GM10248 (cell line): Measurements from ENCODE around the gene TLR9.

Source experiments
- CTCF ChIA-PET: fragments of 300-600 bp; sonication (Branson Sonifier 250); formaldehyde crosslinking; extraction: SDS; loops from one replicate; lab custom pipeline; 2021; ENCODE audit warnings: antibody characterized with exemption; lab: Yijun Ruan, JAX
- POLR2A ChIA-PET: fragments of 350-650 bp; sonication (Branson Sonifier 250); formaldehyde crosslinking; extraction: SDS; loops from one replicate; lab custom pipeline; 2020; ENCODE audit warnings: antibody characterized with exemption; lab: Yijun Ruan, JAX
- DNase-seq: peaks from one replicate; pipeline ENCODE4 v3.0.0; 2012; ENCODE audit errors: extremely low spot score
- CTCF ChIP-seq: IDR thresholded peaks from 2 replicates; pipeline ENCODE4 v1.5.1; 2012; ENCODE audit warnings: mild to moderate bottlenecking, low read depth; ENCODE audit errors: extremely low read depth, missing control alignments, control extremely low read depth

TLR9 gene

DNA sequence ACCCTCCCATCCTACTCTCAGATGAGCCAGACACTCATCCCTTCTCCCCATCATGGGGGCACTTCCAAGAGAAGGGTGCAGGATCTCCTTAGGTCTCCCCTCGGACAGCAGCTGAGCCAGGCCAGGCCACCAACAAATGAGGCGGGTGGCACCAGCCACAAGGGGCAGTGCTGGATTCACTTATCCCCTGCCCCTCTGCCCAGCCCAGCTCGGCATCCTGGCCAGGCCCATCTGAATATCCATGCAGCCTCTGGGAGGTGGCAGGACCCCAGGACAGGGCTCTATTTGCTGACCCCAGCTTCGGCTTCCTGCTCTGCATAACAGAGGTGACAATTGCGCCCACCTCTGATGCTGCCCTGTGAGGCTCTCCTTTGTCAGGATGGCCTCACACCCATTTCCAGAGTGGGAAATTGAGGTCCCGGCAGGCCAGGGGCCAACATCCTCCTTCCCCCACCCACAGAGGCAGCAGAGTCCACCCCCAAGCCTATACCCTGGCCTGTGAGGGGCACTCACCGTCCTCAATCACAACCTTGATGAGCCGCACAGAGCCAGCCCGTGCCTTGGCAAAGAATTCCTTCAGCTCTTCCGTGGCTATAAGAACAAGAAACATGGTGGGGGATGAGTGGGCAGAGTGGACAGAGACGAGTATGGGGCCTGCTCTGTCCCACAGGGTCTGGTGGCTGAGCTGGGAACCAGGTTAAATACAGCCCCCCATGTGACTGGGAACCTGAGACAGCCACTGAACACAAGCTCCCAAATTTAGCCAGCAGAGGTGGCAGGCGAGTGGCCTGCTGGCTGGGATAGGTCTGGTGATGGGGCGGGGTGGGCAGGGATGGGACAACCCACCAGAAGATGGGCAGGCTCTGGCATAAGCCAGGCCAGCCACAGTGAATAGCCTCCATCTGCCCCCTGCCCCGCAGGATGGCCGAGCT, 9.3 kb upstream of the TLR9 start:
- CTCF ChIA-PET, result interaction anchor here (0.7 to 5.9 kb wide), 13 partner anchors 9 to 213 kb away, joined by 3 to 50 read pairs (median 4); partner anchors contain the start of genes PPM1M, TLR9 and WDR82
- DNase-seq, result no peak
- POLR2A ChIA-PET, result interaction anchor here (0.6 kb wide), 2 partner anchors 18 to 694 kb away, joined by 3 to 4 read pairs; no protein-coding TSS in a partner anchor
- no peak for TF ChIP-seq CTCF

- TF ChIP-seq CTCF, result no peak
- ChIA-PET POLR2A (interaction anchor here (0.7 kb wide), 1 partner anchor 155 kb away, joined by 12 read pairs; no protein-coding TSS in a partner anchor), CTCF (interaction anchor here (0.7 to 5.9 kb wide), 8 partner anchors 9 to 214 kb away, joined by 3 to 50 read pairs (median 10); partner anchors contain the start of genes PPM1M, TLR9 and WDR82)
- DNase-seq, result no peak
Measured at GRCh38 chr3:52233968-52234367, 8.5 kb upstream of the TLR9 start.

- POLR2A ChIA-PET, result interaction anchor here (0.7 kb wide), 1 partner anchor 155 kb away, joined by 12 read pairs; no protein-coding TSS in a partner anchor
- no peak for TF ChIP-seq CTCF
- no peak for DNase-seq
- CTCF ChIA-PET, result interaction anchor here (2.5 to 5.4 kb wide), 6 partner anchors 10 to 106 kb away, joined by 10 to 98 read pairs (median 46); partner anchors contain the start of genes GLYCTK, PPM1M and WDR82
Measured at GRCh38 chr3:52233108-52233591, 7.7 kb upstream of the TLR9 start.

DNA sequence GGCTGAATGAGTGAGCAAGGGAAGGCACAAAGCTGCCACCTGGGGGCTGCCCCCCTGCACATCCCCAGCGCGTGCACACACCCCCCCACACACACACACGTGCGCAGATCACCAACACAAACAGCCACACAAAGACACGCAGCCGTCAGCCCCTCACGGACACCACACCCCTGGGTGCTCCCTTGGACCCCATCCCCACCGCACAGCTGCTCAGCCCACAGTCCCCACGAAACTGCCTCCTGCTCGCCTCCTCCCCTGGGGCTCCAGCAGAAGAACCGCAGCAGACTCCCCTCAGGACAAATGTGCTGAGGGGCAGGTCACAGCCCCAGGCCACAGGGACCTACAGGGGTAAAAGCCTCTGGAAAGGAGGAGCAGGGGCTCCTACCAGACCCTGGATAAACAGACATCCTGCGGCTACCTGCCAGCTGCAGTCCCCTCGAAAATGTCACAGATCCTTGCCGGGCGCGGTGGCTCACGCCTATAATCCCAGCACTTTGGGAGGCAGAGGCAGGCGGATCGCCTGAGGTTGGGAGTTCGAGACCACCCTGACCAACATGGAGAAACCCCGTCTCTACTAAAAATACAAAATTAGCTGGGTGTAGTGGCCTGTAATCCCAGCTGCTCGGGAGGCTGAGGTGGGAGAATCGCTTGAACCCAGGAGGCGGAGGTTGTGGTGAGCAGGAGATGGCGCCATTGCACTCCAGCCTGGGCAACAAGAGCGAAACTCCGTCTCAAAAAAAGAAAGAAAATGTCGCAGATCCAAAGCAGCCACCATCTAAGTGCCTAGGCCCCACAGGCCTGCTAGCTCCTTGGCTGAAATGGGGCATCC, 7.0 kb upstream of the TLR9 start:
- DNase-seq, result no peak
- ChIA-PET POLR2A (no interaction called here), CTCF (interaction anchor here (0.6 to 5.4 kb wide), 19 partner anchors 11 to 214 kb away, joined by 3 to 98 read pairs (median 9); partner anchors contain the start of genes GLYCTK, PPM1M, SEMA3G and WDR82)
- TF ChIP-seq CTCF, result no peak

DNA sequence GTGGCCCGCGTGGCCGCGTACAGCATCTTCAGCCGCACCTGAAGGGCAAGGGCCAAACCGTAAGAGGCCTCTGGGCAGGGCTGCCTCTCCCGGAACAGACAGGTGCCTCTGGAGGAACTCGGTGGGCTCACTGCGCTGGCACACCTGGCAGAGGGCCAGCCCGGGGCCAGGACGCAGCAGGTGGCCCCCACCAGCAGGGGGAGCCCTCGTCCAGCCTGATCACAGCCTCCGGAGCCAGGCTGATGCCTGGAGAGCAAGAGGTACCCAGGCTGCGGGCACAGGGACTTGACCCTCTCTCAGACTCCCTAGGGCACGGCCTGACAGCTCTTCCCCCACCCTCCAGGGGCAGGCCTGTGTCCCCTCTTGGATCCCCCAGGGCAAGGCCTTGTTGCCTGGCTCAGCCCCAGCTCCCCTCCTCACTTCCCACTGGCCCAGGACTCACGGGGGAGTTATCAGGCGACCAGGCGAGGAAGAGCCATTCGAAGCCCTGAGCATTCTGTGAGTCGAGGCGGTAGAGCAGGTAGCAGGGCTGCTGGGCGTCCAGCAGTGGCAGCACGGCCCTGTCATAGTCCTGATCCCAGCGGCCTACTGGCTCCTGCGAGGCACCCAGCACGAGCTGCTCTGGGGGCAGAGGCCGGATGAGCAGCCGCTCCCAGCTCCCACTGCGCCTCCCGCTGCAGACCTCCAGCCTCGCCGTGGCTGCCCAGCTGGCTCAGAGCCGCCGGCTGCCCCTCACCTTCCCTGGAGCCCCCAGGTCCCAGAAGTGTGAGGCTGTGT, 6.2 kb upstream of the TLR9 start:
- CTCF ChIA-PET, result interaction anchor here (0.6 to 5.4 kb wide), 36 partner anchors 12 to 215 kb away, joined by 3 to 98 read pairs (median 5); partner anchors contain the start of genes DNAH1, GLYCTK, PPM1M and SEMA3G
- peak; percentile 96 for TF ChIP-seq CTCF
- POLR2A ChIA-PET, result no interaction called here
- peak; percentile 81 for DNase-seq
